HCT116 (cell line): Measurements from ENCODE around the gene AMT. TPM values are rescaled to one million over a fixed set of nuclear protein-coding genes. Genes with fewer than 3 reads are reported as not detected.

ENCODE experiments used
- ATF3 ChIP-seq: IDR thresholded peaks from 2 replicates; pipeline ENCODE4 v1.6.1; 2012
- CEBPB ChIP-seq: IDR thresholded peaks from 2 replicates; pipeline ENCODE4 v1.6.1; 2012; ENCODE audit warnings: low read depth
- RAD21 ChIP-seq: IDR thresholded peaks from 2 replicates; pipeline ENCODE4 v1.6.1; 2012; ENCODE audit warnings: low read depth, mild to moderate bottlenecking
- total RNA-seq: library from RNA; stranded (reverse); gene quantifications from one replicate; pipeline ENCODE4 v1.2.1, GENCODE V29; 2021; ENCODE audit not compliant: unreplicated experiment

The AMT gene
- total RNA-seq, 1 experiment from 2014 or later: 4.8 TPM

- TF ChIP-seq ATF3: no peak
- TF ChIP-seq CEBPB: no peak
- TF ChIP-seq RAD21: no peak
These were observed 51.5 kb downstream of the AMT start (continued) for GRCh38 chr3:49370585-49371290.

Other genes starting within 250 kb of the AMT start
- gene C3orf62, start 145.2 kb downstream of the AMT start, total RNA-seq: 5.9 TPM
- 31.7 TPM for gene USP4, start 82.4 kb downstream of the AMT start, total RNA-seq
- gene GPX1, start 64.1 kb downstream of the AMT start, total RNA-seq: 330 TPM
- 497 TPM for gene RHOA, start 10.5 kb downstream of the AMT start, total RNA-seq
- 11.9 TPM for gene TCTA, start 10.1 kb downstream of the AMT start, total RNA-seq
- 11.3 TPM for gene NICN1, start 6.9 kb upstream of the AMT start, total RNA-seq
- gene DAG1, start 47.8 kb upstream of the AMT start, total RNA-seq: 99.9 TPM
- 1.5 TPM for gene BSN, start 132.0 kb upstream of the AMT start, total RNA-seq